ENCODE results near the gene BMP7.

Gene BMP7

DNA sequence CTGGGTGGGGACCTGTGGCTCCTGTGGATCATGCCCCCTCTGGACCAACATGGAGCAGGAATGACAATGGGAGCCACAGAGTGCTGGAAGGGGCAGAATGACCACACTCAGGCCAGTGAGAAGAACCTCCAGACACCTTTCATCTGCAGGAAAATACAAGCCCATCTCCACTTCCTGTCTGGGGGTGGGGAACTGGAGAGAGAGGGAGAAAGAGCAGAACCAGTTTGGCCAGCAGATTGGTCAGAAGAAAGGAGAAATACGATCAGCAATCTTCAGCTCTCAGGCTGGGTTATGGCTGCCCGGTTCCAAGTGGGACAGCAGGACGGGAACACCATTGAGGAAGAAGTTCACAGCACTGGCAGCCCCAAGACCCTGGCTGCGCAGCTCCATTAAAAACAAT is 37.0 kb downstream of the BMP7 start:
- no peak for DNase-seq (ENCODE audit: low read depth in 2 of 2)

DNA sequence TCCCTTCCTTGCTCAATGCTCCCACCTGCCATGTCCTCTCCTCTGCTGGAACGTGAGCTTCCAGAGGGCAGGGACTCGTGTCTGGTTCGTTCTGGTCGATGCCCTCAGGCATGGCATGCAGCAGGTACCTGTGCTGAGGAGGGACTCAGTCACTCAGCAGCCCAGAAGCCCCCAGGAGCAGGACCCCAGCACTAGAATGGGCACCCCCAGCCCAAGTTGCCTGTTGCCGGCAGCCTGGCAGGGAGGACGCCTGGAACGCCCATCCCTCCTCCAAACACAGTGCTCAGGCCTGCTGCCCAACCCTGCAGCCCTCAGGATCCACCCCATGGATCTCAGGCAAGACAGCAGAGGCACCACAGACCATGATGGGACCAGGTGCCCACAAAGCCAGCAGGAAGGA is 40.6 kb downstream of the BMP7 start:
- no peak for DNase-seq (ENCODE audit: low read depth in 2 of 2)

DNA sequence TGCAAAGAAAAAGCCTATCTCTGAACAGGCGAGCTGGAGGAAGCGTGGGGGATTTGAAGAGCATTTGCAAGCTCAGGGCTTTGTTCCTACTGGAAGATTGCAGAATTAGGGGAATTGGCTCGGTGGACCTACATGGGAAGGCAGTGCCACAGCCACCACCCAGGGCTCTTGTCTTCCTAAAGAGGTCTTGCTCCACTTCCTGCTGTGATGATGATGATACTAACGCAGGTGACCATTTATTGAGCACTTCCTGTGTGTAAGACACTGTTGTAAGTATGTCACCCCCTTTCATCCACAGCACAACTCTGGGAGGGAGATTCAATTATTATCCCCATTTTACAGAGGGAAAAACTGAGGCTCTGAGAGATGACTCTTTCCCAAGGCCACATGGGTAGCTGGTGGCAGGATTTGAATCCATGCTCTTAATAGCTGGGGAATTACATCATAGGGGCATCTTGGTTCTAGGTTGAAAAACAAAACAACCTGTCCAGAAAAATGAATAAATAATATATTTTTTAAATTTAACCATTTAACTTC is 41.2 kb downstream of the BMP7 start:
- no peak for DNase-seq (ENCODE audit: low read depth in 2 of 2)

DNA sequence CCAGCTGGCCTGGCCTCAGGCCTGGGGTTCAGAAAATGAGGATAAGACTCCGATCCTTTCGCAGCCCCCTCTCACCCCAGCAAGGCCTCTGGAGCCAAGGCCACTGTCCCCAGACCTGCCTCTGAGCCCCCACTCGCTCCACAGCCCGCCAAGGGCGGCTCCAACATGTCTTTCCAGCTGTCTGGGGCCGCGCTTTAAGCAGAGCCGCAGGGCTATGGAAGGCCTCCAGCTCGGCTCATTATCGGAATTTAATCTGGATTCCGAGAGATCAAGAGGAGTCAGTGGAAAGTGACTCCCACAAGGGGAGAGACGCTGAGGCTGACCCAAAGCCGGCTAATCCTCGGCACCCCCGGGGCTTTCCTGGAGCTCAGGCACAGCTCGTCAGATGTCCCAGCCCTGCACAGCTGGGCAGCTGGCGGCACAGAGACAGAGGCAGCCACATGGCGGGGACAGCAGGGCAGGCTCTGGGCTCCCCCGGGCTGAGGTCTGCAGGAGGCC is 41.8 kb downstream of the BMP7 start:
- DNase-seq (ENCODE audit: low read depth in 2 of 2): no peak

DNA sequence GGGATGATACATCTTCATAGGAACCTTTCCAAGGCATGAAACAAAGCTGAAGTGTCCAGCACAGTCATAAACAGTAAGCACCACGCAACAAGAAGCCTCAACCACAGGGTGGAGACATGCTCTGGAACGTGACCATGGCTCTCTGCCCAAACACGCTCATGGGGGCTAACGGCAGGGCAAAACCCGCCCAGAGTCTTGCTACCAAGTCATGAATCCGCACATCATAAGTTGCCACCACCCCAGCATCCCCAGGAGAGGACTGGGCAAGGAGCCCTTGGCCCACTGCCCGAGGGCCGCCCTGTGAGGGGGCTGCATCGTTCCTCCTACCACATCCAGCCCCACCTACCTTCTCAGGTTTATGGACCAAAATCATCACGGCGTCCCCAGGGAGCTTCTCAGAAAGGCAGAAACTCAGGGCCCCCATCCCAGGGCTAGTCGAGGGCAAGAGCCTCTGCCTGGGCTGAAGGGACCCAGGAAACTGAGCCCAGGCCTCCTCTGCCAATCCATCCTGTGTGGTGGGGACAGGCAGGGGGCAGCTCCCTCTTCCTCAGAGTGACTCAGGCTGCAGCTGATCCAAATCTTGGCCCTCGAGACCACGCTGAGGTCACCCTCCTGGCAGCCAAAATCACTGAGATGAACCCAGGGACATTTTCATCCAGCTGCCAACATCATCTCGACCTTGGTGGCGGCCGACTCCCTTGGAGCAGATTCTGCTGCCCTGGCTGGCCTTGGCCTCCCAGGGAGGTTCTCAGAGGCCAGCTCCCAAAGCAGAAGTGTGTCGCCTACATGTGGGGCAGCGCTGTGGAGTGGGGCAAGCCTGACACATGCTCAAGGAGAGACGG is 42.6 kb downstream of the BMP7 start:
- DNase-seq (ENCODE audit: low read depth in 2 of 2): no peak

DNA sequence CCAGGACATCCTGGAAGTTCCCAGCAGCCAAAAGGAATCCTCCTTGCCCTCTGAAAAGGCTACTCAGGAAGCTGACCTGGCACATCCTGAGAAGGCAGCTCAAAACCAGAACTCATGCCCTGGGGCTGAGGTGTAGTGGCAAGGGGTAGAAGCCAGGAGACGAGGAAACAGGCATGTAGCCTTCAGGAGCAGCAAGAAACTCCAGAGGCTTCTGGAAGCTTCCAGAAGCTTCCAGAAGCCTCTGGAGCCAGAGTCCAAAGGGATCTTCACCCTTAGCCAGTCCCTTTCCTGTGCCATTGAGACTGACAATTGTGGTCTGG is 43.9 kb downstream of the BMP7 start:
- no peak for DNase-seq (ENCODE audit: low read depth in 2 of 2)

DNA sequence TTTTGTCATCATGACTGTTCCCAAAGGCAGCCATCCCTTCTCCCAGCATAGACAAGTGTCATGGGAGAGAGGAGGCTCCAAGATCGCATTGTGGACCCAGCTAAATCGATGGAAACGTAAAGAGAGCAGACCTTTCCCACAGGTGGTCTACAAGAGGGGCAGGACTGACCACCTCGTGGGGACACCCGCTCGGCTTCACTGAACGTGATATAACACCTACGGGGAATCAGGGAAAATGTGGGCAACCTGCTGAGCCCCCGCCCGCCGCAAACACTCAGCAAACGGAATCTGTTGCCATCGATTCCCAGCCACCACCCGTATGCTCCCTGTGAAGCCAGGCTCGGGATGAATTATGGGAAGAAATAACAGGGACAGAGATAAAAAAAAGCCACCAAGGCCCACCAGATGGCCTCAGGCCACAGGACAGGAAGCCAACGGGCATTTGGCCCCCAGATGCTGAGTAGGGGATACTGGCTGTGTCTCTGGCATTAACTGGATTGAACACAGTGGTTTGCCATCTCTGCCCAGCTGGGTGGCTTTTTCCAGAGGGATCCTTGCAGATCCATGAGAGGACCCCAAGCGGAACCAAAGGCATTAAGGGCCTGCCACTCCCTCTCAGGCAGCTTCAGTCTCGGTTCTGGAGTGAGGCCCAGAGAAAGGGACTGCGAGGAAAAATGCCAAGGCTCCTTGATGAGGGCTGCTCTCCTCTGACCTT is 44.4 kb downstream of the BMP7 start:
- DNase-seq (ENCODE audit: low read depth in 2 of 2): no peak

DNA sequence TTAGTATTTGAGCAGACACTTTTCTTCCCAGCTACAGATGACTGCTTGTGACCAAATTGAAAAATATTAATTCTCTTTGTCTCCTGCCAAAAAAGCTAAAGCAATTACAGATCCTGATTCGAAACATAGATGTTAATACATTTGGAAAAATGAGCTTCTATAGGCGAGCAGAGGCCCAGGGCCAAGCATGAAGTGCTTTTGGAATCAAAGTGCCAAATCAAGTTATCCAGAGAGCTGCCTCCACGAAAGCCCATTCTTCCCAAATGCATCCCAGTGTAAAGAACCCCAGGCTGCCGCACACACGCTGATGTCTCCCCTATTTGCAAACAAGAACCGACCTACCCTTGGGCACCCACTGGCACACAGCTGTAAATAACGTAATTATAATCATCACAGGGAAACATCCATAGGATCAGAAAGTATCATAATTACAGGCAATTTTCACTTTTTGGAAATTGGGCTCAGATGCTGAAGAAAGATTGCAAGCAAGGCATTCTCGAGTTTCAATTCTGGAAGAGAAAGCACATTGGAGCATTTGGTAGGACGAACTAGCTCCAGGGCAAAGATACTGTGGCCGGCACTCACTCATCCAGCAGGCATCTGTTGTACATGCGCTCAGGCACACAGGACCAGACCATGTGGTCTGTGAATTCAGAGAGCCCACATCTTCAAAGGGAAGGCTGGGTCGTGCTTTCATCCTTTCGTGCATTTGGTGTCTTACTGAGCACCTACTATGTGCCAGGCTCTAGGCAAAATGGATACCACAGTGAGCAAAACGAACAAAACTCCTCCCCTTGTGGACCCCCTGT is 45.9 kb downstream of the BMP7 start:
- no peak for DNase-seq (ENCODE audit: low read depth in 2 of 2)

DNA sequence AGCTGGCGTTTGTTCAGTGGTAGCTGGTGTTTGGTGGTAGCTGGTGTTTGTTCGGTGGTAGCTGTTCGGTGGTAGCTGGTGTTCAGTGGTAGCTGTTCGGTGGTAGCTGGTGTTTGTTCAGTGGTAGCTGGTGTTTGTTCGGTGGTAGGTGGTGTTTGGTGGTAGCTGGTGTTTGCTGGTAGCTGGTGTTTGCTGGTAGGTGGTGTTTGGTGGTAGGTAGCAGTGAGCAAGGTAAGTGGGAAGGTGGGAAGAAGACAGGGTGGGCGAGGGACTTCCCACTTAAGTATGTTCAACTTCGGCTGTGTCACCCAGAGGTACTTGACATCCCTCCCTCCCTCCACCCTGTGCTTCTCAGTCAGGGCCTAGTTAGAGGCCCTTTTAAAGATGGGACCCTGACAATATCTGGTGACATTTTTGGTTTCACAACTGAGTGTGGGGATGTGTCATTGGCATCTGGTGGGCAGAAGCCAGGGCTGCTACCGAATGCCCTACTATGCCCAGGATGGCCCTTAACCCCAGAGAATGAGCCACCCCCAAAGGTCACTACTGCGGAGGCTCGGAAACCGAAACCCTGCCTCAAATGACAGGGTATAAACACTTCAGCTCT is 47.3 kb downstream of the BMP7 start:
- DNase-seq (ENCODE audit: low read depth in 2 of 2): no peak

DNA sequence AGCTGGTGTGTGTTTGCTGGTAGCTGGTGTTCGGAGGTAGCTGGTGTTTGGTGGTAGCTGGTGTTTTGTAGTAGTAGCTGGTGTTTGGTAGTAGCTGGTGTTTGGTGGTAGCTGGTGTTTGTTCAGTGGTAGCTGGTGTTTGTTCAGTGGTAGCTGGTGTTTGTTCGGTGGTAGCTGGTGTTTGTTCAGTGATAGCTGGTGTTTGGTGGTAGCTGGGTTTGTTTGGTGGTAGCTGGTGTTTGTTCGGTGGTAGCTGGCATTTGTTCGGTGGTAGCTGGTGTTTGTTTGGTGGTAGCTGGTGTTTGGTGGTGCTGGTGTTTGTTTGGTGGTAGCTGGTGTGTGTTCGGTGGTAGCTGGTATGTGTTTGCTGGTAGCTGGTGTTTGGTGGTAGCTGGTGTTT is 48.0 kb downstream of the BMP7 start:
- no peak for DNase-seq (ENCODE audit: low read depth in 2 of 2)

DNA sequence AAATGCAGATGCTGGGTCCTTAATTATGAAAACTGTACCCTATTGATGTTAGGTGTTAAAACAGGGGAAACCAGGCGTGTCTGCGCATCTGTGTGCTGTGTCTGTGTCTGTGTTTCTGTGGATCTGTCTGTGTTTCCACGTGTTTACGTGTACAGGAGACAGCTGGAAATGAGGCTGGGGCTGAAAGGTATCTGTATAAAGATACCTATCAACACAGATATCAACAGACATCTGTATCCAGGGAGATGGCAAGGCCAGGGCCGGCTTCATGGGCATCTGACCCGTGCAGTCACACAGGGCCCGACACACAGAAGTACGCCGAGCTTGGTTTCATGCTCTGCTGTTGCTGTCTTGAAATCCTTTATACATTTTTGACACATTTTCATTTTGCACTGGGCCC is 48.6 kb downstream of the BMP7 start:
- DNase-seq (ENCODE audit: low read depth in 2 of 2): no peak

DNA sequence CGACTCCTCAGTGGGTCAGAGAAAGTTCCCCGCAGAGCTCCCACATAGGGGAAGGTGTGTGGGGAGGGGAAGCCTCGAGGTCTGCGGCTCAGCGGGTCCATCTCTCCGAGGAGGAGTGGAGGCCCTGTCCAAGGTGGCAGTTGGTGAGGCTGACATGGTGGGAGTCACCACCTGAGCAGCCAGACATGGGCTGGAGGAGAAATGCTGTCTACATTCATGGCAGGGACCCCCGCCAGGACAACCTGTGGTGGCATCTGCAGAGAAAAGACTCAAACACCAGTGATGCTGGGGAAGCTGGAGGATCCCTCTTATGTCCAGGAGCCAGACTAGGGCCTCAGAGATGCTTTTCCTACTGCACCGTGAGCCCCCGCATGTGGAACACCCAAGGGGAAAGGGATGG is 49.8 kb downstream of the BMP7 start:
- no peak for DNase-seq (ENCODE audit: low read depth in 2 of 2)

DNA sequence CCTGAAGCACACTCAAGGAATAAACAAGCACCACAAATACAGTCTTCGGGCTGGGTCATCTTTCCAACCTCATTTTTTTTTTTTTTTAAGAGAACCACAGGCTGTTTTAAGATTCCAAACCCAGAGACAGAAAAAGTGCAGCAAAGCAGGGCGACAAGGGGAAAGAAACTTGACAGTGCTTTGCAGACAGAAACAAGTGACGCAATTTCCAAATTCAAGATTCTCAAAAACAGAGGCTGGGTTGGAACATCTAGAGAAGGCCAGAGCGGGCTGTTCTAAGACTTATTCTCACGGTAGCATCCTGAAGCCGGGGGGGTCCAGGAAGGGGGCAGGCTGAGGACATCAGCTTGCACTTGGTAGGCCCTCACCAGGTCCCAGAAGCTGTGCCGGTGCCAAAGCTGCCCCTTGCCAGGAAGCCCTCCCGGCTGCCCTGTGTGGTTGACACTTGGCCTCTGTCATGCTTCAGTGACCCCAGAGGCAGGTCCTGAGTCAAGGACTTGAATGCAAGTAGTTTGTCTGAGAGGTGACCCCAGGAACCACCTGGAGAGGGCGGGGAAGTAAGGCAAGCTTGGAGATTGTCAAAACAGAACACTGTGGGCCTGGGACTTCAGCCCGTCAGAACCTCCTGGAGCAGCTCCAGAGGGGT is 50.5 kb downstream of the BMP7 start:
- no peak for DNase-seq (ENCODE audit: low read depth in 2 of 2)

DNA sequence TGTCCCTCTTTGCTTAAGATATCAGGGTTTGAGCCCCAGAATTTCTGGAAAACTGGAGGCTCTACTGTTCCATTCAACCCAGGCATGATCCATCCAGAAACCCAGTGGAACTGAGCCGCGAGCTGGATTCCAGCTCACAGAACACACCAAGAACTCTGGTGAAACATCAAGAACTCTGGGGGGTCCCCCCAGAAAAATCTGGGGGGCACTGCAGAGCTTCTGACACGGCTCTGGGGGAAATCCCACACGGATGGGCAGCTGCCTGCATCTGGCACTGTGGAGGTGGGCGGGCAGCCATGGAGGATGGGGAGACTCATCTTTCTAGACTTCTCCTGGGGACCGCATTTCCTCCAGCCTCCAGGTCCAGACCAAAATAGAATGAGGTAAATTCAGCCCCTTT is 51.0 kb downstream of the BMP7 start:
- no peak for DNase-seq (ENCODE audit: low read depth in 2 of 2)

DNA sequence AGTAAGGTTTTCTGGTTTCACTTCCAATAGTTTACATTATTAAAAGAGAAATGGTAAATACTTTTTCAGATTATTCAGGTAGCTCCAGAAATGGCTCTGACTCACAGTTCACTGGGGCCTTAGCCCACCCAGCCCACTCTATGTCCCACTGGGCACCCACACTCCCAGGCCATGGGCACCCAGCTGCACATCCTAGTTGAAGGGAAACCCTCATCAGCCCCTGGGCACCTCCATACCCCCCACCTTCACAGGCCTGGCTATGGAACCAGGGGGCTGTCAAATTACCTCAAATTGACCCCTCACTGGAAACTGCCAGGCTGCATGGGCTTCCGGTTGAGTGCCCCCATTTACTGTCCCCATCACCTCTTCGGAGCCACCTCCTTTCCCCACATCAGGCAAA is 51.5 kb downstream of the BMP7 start:
- no peak for DNase-seq (ENCODE audit: low read depth in 2 of 2)

DNA sequence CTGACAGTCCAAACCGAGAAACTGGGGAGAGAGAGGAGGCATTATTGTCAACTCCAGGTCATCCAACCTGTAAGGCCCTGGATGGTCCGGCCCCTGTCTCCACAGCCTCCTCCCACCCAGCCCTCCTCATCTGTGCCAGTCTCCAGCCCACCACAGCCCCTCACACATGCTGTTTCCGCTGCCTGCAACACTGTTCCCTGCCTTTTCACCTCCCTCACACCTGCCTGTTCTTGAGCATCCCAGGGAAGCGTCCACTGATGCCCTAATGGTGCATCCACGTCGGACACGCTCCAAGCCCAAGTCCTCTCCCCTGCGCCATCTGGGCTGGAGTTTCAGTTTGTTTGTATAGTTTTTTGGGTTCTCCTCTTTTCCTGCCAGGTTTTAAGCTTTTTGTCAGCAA is 52.0 kb downstream of the BMP7 start:
- no peak for DNase-seq (ENCODE audit: low read depth in 2 of 2)

DNA sequence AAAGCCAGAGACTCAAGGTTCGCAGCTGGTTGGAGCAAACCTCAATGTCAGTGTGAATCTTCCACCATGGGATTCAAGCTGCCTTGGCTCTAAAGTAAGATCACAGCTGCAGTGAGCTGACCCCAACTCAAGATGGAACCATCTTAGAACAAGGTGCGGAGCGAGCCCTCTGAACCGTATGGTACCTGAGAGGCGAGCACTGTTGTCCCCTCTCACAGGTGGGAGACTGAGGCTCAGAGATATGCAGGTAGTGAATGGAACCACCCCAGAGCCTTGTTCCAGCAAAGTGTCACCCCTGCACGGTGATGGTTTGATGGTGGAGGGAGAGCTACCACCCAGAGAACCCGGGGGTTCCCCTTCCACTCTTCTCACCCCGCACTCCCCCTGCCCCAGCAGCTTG is 52.5 kb downstream of the BMP7 start:
- DNase-seq (ENCODE audit: low read depth in 2 of 2): no peak

DNA sequence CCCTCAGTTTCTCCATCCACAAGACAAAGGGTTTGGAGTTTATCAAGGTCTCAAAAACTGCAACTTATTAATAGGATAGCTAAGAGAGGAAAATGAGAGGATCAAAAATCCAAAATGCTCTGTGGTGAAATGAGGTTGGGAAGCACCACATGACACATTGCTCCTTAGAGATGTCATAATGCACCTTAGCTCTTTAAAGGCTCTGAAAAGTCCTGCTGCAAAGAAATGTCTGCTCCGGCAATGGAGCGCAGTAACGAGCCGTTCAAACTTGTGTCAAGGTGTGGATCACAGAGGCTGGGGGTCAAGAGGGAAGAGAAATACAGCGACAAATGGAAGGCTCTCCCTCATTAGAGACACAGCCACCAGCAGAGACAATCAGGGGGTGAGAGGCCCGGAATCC is 53.1 kb downstream of the BMP7 start:
- DNase-seq (ENCODE audit: low read depth in 2 of 2): no peak

DNA sequence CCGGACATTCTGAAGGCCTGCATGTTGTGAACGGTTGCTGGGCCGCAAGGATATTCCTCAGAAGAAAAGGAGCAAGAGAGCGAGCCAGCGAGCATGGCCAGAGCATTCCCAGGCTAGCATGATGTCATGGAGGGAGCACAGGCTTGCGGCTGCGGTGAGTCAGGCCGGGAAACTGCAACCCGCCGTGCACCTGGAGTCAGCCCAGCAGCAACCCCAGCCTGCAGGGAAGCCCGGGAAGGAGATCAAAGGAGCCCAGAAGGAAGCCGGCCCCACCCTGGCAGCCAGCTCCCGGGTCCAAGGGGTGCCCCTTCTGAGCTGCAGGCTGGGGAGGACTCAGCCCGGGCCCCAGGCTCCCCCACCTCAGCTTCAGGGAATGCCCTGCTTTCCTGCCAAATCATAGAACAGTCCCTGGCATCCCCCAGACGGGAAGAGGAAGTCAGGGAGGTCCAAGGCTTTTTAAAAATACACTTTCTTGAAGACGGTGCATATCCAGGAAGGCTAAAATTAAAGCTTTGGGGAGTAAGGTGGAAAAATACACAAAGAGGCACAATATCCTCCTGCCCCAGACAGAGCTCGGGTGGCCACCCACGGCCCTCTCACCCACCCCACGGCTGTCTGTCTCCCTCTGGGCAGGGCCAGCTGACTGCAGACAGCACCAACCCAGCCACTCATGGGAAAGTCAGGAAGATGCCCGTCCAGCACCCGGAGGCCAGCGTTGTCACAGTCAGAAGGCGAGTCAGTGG is 53.7 kb downstream of the BMP7 start:
- DNase-seq (ENCODE audit: low read depth in 2 of 2): no peak

DNA sequence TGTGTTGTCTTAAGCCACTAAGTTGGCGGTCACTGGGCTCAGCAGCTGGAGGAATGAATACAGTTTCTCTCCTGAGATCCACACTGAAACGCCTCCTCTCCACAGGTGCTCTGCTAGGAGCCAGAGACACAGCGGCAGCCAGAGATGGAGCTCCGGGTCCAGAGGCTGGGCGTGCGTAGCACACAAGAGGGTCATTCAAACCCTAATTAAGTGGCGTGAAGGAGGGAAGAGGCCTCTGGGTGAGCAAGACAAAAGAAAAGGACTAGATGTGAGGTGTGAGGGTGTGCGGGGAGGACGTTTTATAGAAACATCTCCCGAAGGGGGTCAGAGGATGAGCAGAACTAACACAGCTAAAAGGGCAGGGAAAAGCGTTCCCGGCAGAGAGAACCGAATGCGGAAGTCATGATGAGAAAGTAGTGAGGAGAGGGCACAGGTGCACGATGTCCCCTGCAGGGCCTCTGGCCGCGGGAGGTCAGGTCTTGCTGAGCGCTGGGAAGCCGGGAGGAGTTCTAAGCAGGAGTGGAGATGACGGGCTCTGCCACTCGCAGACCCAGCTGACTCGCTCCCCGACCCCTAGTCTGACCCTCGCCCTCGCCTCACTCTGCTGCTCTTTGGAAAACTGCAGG is 54.4 kb downstream of the BMP7 start:
- DNase-seq (ENCODE audit: low read depth in 2 of 2): no peak

Measured in stimulated activated CD4-positive, alpha-beta T cell treated with anti-CD3 and anti-CD28 coated beads, Interleukin-12 subunit alpha, Interleukin-12 subunit beta, amount 100 ng/mL, for 24 hours (primary cell).